HepG2 (cell line): ENCODE data around the gene ZNF524. TPM values are rescaled to one million over a fixed set of nuclear protein-coding genes. Genes with fewer than 3 reads are reported as not detected.

ENCODE experiments used
- AGO2 ChIP-seq: fragments of 200-400 bp; formaldehyde crosslinking; optimal IDR thresholded peaks from 2 replicates; pipeline ENCODE3; 2017; ENCODE audit warnings: mild to moderate bottlenecking, low read depth, low read length, moderate library complexity
- FOXA1 ChIP-seq, 2 experiments: fragments of 450-650 bp in 1 of 2; sonication (generic) in 1 of 2; formaldehyde crosslinking in 1 of 2; IDR thresholded peaks; 2 replicates each; pipeline versions ENCODE4 v1.4.0 to v1.6.1; 2016 to 2020; ENCODE audit warnings: missing genetic modification reagents in 1 of 2
- FOXP1 ChIP-seq, 2 experiments: fragments of 450-650 bp in 1 of 2; IDR thresholded peaks; 2 replicates each; pipeline ENCODE4 v1.6.1; 2017 to 2018; ENCODE audit warnings: antibody characterized with exemption in 1 of 2
- MED13 ChIP-seq: sonication (generic); formaldehyde crosslinking; IDR thresholded peaks from 2 replicates; pipeline ENCODE4 v1.5.0; 2020; ENCODE audit warnings: missing genetic modification reagents
- SPEN ChIP-seq: sonication (generic); formaldehyde crosslinking; IDR thresholded peaks from 2 replicates; pipeline ENCODE4 v1.5.1; 2020; ENCODE audit warnings: low read depth, mild to moderate bottlenecking, missing genetic modification reagents
- U2AF1 ChIP-seq: fragments of 200-400 bp; formaldehyde crosslinking; optimal IDR thresholded peaks from 2 replicates; pipeline ENCODE3; 2017; ENCODE audit warnings: mild to moderate bottlenecking, low read depth, low read length
- ZNF34 ChIP-seq: sonication (generic); formaldehyde crosslinking; IDR thresholded peaks from 2 replicates; pipeline ENCODE4 v1.4.0; 2020; ENCODE audit warnings: mild to moderate bottlenecking, missing genetic modification reagents, borderline replicate concordance
- ZNF350 ChIP-seq: sonication (generic); formaldehyde crosslinking; IDR thresholded peaks from 2 replicates; pipeline ENCODE4 v1.4.0; 2020; ENCODE audit warnings: mild to moderate bottlenecking, low read depth, missing genetic modification reagents, borderline replicate concordance
- ZNF547 ChIP-seq: sonication (generic); formaldehyde crosslinking; IDR thresholded peaks from 2 replicates; pipeline ENCODE4 v1.5.1; 2020; ENCODE audit warnings: mild to moderate bottlenecking, missing genetic modification reagents
- ZNF782 ChIP-seq: sonication (generic); formaldehyde crosslinking; IDR thresholded peaks from 2 replicates; pipeline ENCODE4 v1.4.0; 2020; ENCODE audit warnings: missing genetic modification reagents, mild to moderate bottlenecking, borderline replicate concordance
- ZSCAN22 ChIP-seq: sonication (generic); formaldehyde crosslinking; IDR thresholded peaks from 2 replicates; pipeline ENCODE4 v1.4.0; 2020; ENCODE audit warnings: mild to moderate bottlenecking, missing genetic modification reagents
- polyA plus RNA-seq, 8 experiments: library from polyadenylated mRNA; depleted of rRNA in 3 of 8; stranded (reverse) in 7 of 8; unstranded in 1 of 8; fragments of >200 nt; fragmentation: Illumina TruSeq in 4 of 8; extraction: Trizol in 4 of 8; gene quantifications; 2 replicates each; pipeline versions ENCODE4 v1.2.1 to v1.2.3, GENCODE V29; 2011 to 2016; ENCODE audit warnings: low read depth in 4 of 8, missing spikeins in 1 of 8, mixed read lengths in 1 of 8; ENCODE audit not compliant: insufficient read depth in 1 of 8
- total RNA-seq, 5 experiments: library from RNA; depleted of rRNA; stranded (reverse); fragments of >200 nt; fragmentation: Illumina TruSeq; extraction: Trizol; gene quantifications; 2 replicates each; pipeline ENCODE4 v1.2.3, GENCODE V29; 2016; ENCODE audit warnings: low read depth in 1 of 5
- TF ChIP-seq, protein P1 (sequence below): sonication (generic); formaldehyde crosslinking; IDR thresholded peaks from 2 replicates; pipeline ENCODE4 v1.4.0; 2020; ENCODE audit warnings: mild to moderate bottlenecking, missing genetic modification reagents
- TF ChIP-seq, protein P2 (sequence below): sonication (generic); formaldehyde crosslinking; IDR thresholded peaks from 2 replicates; pipeline ENCODE4 v1.4.0; 2020; ENCODE audit warnings: missing genetic modification reagents, borderline replicate concordance
- TF ChIP-seq, protein P3 (sequence below): sonication (generic); formaldehyde crosslinking; IDR thresholded peaks from 2 replicates; pipeline ENCODE4; 2020; ENCODE audit warnings: missing genetic modification reagents, mild to moderate bottlenecking, borderline replicate concordance
- TF ChIP-seq, protein P4 (sequence below): conservative IDR thresholded peaks from 2 replicates; pipeline ENCODE4 v1.6.1; 2018; ENCODE audit warnings: missing genetic modification reagents
- TF ChIP-seq, protein P5 (sequence below): sonication (generic); formaldehyde crosslinking; IDR thresholded peaks from 2 replicates; pipeline ENCODE4 v1.8.0; 2023; ENCODE audit warnings: mild to moderate bottlenecking, missing genetic modification reagents

Gene ZNF524
- total and polyA plus RNA-seq, 2 of the 13 experiments (the other 11 are each of a cell fraction or from before 2014, with no cell fraction given), result 3.2 to 4.6 TPM

DNA sequence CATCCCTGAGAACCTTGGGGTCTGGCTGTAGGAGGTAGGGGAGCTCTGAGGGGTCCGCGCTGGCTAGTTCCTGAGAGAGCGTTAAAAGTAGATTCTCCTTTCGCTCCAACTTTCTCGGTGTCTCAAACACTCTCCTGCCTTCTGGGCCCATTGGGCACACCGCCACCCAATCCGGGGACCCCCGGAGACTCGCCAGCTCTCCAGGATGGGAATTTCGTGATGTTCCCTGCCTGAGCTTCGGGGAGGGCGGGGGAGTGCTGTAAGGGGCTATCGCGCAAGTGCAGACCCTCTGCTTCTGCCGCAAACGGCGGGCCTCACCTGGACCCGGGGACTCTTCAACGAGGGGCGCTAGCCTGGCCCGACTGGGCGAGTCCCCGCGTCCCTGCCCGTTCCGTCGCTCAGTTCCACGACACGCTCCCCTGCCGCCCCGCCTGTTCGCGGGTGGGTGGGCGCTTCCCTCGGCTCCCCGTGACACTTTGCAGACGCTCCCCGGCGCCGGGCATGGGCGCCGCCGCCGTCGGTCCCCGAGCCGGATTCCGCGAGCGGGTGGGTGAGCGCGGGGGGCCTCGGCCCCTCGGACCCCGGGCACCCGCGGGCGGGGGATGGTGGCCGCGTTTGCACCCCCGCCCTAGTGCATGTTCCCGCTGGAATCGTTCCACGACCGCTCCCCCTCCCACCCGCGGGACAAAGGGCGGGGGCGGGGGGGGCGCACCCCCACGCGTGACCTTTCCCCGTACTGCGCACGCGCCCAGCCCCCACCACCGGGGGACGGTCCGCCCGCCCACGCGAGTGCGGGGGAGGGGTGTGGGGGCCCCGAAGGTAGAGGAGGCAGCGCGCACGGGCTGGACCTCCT is 47.9 kb downstream of the ZNF524 start, which contains the start of gene CCDC106 (continued):
- TF ChIP-seq, protein P1, sequence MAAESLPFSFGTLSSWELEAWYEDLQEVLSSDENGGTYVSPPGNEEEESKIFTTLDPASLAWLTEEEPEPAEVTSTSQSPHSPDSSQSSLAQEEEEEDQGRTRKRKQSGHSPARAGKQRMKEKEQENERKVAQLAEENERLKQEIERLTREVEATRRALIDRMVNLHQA (CRISPR knock-in tag), result no peak
- TF ChIP-seq ZNF782 (CRISPR knock-in tag) (no peak), ZSCAN22 (CRISPR knock-in tag) (peak; percentile 83), FOXA1 (IDR thresholded peaks at IDR 0.05) (no peak), FOXA1 (CRISPR knock-in tag; IDR thresholded peaks at IDR 0.05) (peak; percentile 13; the same call in 1 of the 2 replicates), SPEN (CRISPR knock-in tag) (peak; percentile 79), ZNF34 (CRISPR knock-in tag) (no peak), ZNF547 (CRISPR knock-in tag) (no peak), MED13 (CRISPR knock-in tag) (peak; percentile 61; the same call in 1 of the 2 replicates), FOXP1 (IDR thresholded peaks at IDR 0.05) (no peak), FOXP1 (CRISPR knock-in tag; IDR thresholded peaks at IDR 0.05) (no peak), AGO2 (peak; percentile 85), U2AF1 (no peak), ZNF350 (CRISPR knock-in tag) (no peak)
- TF ChIP-seq, protein P2, sequence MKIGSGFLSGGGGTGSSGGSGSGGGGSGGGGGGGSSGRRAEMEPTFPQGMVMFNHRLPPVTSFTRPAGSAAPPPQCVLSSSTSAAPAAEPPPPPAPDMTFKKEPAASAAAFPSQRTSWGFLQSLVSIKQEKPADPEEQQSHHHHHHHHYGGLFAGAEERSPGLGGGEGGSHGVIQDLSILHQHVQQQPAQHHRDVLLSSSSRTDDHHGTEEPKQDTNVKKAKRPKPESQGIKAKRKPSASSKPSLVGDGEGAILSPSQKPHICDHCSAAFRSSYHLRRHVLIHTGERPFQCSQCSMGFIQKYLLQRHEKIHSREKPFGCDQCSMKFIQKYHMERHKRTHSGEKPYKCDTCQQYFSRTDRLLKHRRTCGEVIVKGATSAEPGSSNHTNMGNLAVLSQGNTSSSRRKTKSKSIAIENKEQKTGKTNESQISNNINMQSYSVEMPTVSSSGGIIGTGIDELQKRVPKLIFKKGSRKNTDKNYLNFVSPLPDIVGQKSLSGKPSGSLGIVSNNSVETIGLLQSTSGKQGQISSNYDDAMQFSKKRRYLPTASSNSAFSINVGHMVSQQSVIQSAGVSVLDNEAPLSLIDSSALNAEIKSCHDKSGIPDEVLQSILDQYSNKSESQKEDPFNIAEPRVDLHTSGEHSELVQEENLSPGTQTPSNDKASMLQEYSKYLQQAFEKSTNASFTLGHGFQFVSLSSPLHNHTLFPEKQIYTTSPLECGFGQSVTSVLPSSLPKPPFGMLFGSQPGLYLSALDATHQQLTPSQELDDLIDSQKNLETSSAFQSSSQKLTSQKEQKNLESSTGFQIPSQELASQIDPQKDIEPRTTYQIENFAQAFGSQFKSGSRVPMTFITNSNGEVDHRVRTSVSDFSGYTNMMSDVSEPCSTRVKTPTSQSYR, result peak; percentile 74; the same call in 1 of the 2 replicates
- TF ChIP-seq, protein P3, sequence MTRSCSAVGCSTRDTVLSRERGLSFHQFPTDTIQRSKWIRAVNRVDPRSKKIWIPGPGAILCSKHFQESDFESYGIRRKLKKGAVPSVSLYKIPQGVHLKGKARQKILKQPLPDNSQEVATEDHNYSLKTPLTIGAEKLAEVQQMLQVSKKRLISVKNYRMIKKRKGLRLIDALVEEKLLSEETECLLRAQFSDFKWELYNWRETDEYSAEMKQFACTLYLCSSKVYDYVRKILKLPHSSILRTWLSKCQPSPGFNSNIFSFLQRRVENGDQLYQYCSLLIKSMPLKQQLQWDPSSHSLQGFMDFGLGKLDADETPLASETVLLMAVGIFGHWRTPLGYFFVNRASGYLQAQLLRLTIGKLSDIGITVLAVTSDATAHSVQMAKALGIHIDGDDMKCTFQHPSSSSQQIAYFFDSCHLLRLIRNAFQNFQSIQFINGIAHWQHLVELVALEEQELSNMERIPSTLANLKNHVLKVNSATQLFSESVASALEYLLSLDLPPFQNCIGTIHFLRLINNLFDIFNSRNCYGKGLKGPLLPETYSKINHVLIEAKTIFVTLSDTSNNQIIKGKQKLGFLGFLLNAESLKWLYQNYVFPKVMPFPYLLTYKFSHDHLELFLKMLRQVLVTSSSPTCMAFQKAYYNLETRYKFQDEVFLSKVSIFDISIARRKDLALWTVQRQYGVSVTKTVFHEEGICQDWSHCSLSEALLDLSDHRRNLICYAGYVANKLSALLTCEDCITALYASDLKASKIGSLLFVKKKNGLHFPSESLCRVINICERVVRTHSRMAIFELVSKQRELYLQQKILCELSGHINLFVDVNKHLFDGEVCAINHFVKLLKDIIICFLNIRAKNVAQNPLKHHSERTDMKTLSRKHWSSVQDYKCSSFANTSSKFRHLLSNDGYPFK (CRISPR knock-in tag), result no peak
- TF ChIP-seq, protein P4, sequence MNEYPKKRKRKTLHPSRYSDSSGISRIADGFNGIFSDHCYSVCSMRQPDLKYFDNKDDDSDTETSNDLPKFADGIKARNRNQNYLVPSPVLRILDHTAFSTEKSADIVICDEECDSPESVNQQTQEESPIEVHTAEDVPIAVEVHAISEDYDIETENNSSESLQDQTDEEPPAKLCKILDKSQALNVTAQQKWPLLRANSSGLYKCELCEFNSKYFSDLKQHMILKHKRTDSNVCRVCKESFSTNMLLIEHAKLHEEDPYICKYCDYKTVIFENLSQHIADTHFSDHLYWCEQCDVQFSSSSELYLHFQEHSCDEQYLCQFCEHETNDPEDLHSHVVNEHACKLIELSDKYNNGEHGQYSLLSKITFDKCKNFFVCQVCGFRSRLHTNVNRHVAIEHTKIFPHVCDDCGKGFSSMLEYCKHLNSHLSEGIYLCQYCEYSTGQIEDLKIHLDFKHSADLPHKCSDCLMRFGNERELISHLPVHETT, result 0 out of 2 replicates have a peak, but pooled peaks have one; percentile 32
- TF ChIP-seq, protein P5, sequence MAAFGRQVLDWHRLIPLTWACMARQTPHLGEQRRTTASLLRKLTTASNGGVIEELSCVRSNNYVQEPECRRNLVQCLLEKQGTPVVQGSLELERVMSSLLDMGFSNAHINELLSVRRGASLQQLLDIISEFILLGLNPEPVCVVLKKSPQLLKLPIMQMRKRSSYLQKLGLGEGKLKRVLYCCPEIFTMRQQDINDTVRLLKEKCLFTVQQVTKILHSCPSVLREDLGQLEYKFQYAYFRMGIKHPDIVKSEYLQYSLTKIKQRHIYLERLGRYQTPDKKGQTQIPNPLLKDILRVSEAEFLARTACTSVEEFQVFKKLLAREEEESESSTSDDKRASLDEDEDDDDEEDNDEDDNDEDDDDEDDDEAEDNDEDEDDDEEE, result no peak
